Upper lobe of right lung (tissue), 1 donor: ENCODE data around the gene CHRNA4. TPM values are rescaled to one million over a fixed set of nuclear protein-coding genes. Genes with fewer than 3 reads are reported as not detected.

Experiments used
- ATAC-seq: fragments of 200-7000 bp; cut with Tn5 transposase; one replicate; pipeline ENCODE4 v1.9.1; 2020; ENCODE audit warnings: mild to moderate bottlenecking, moderate library complexity
- DNase-seq: peaks from one replicate; pipeline ENCODE4 v3.0.0-alpha.2; 2020
- H3K27ac ChIP-seq: fragments of 200-600 bp; one replicate; pipeline ENCODE4 v1.8.0; 2022
- H3K27me3 ChIP-seq: fragments of 200-600 bp; one replicate; pipeline ENCODE4 v1.8.0; 2022; ENCODE audit warnings: mild to moderate bottlenecking
- H3K36me3 ChIP-seq: fragments of 200-600 bp; one replicate; pipeline ENCODE4 v1.8.0; 2022
- H3K4me1 ChIP-seq: fragments of 200-600 bp; one replicate; pipeline ENCODE4 v1.8.0; 2022
- H3K4me3 ChIP-seq: fragments of 200-600 bp; one replicate; pipeline ENCODE4 v1.8.0; 2022; ENCODE audit warnings: mild to moderate bottlenecking
- H3K9me3 ChIP-seq: fragments of 200-600 bp; one replicate; pipeline ENCODE4 v1.8.0; 2022
- CTCF ChIP-seq: fragments of 200-600 bp; IDR thresholded peaks from one replicate; pipeline ENCODE4 v1.8.0; 2022; ENCODE audit warnings: antibody characterized with exemption
- intact Hi-C: fragments of 100-400 bp; cut with DNase I; formaldehyde crosslinking; loops from one replicate; pipeline ENCODE4 v1.11.0; 2022
- total RNA-seq: library from RNA; stranded (reverse); fragmentation: NEBNext Ultra II Directional; extraction: Animal tissue kit (Norgen Biotek cat#: 25700); gene quantifications from one replicate; pipeline ENCODE4 v1.2.1, GENCODE V29; 2021
- donor health status: DM: no; HTN: yes; CAD: no; lungs with severe emphysema.

The CHRNA4 gene
- total RNA-seq, 1 donor from 2014 or later, result 0.06 TPM

GRCh38 chr20:63295422-63295821, 65.7 kb downstream of the CHRNA4 start:
- no peak for ATAC-seq
- H3K27ac ChIP-seq, result no peak overlapping the region
- no peaks in the 10 kb centered on the region for H3K4me1 ChIP-seq
- no peaks in the 10 kb centered on the region for H3K9me3 ChIP-seq
- intact Hi-C loops, result no loop called here
- H3K36me3 ChIP-seq, result no peaks in the 10 kb centered on the region
- DNase-seq, result no peak
- no peak overlapping the region for H3K4me3 ChIP-seq
- no peak for TF ChIP-seq CTCF
- H3K27me3 ChIP-seq, result peaks cover 48% of the 10 kb centered on the region

- no peak for ATAC-seq
- Histone ChIP-seq H3K36me3 (no peaks in the 10 kb centered on the region), H3K4me1 (no peaks in the 10 kb centered on the region), H3K4me3 (no peak overlapping the region), H3K9me3 (no peaks in the 10 kb centered on the region), H3K27ac (no peak overlapping the region), H3K27me3 (peaks cover 48% of the 10 kb centered on the region)
- intact Hi-C loops, result no loop called here
- TF ChIP-seq CTCF, result no peak
- no peak for DNase-seq
These were observed 66.1 kb downstream of the CHRNA4 start for GRCh38 chr20:63295018-63295417.

- Histone ChIP-seq H3K4me1 (no peaks in the 10 kb centered on the region), H3K27ac (no peak overlapping the region), H3K36me3 (no peaks in the 10 kb centered on the region), H3K9me3 (no peaks in the 10 kb centered on the region), H3K4me3 (no peak overlapping the region), H3K27me3 (peaks cover 48% of the 10 kb centered on the region)
- TF ChIP-seq CTCF, result no peak
- DNase-seq (no peak), ATAC-seq (no peak)
- intact Hi-C loops, result no loop called here
These were observed 66.6 kb downstream of the CHRNA4 start for GRCh38 chr20:63294536-63294900.

- no peak for TF ChIP-seq CTCF
- Histone ChIP-seq H3K36me3 (no peaks in the 10 kb centered on the region), H3K27me3 (peaks cover 48% of the 10 kb centered on the region), H3K4me1 (no peaks in the 10 kb centered on the region), H3K9me3 (no peaks in the 10 kb centered on the region), H3K4me3 (no peak overlapping the region), H3K27ac (no peak overlapping the region)
- ATAC-seq (no peak), DNase-seq (no peak)
- intact Hi-C loops, result no loop called here
These were observed 67.1 kb downstream of the CHRNA4 start for GRCh38 chr20:63293871-63294535.

GRCh38 chr20:63293456-63293855, 67.7 kb downstream of the CHRNA4 start:
- peaks cover 42% of the 10 kb centered on the region for H3K27me3 ChIP-seq
- H3K36me3 ChIP-seq, result peaks cover 2% of the 10 kb centered on the region
- intact Hi-C loops, result no loop called here
- no peak for DNase-seq
- no peak overlapping the region for H3K4me3 ChIP-seq
- no peak for TF ChIP-seq CTCF
- no peak overlapping the region for H3K27ac ChIP-seq
- no peaks in the 10 kb centered on the region for H3K9me3 ChIP-seq
- H3K4me1 ChIP-seq, result no peaks in the 10 kb centered on the region
- no peak for ATAC-seq

Other genes with a start within 250 kb of the CHRNA4 start
- gene YTHDF1, start 145.2 kb downstream of the CHRNA4 start, total RNA-seq, result 36.9 TPM
- gene BIRC7, start 125.4 kb downstream of the CHRNA4 start, total RNA-seq, result 15.5 TPM
- gene NKAIN4, start 106.9 kb downstream of the CHRNA4 start, total RNA-seq, result not detected
- 67.0 TPM for gene ARFGAP1, start 88.5 kb downstream of the CHRNA4 start, total RNA-seq
- gene COL20A1, start 68.2 kb downstream of the CHRNA4 start, total RNA-seq, result not detected
- not detected for gene KCNQ2, start 111.3 kb upstream of the CHRNA4 start, total RNA-seq
- 0.67 TPM for gene EEF1A2, start 137.7 kb upstream of the CHRNA4 start, total RNA-seq
- 355 TPM for gene PPDPF, start 159.4 kb upstream of the CHRNA4 start, total RNA-seq
- gene PTK6, start 176.0 kb upstream of the CHRNA4 start, total RNA-seq, result 4.9 TPM
- not detected for gene SRMS, start 186.4 kb upstream of the CHRNA4 start, total RNA-seq
- 0.32 TPM for gene FNDC11, start 192.8 kb upstream of the CHRNA4 start, total RNA-seq
- gene HELZ2, start 212.9 kb upstream of the CHRNA4 start, total RNA-seq, result 53.3 TPM